HG03460 (cell line): ENCODE results near the gene FBXL4.
A peak's percentile ranks its signal among the peaks of the same experiment; 100 is the strongest.

Experiments
- ATAC-seq: cut with Tn5 transposase; IDR thresholded peaks from one replicate; pipeline ENCODE4 v1.9.1; 2021; ENCODE audit not compliant: unreplicated experiment

The FBXL4 gene

DNA sequence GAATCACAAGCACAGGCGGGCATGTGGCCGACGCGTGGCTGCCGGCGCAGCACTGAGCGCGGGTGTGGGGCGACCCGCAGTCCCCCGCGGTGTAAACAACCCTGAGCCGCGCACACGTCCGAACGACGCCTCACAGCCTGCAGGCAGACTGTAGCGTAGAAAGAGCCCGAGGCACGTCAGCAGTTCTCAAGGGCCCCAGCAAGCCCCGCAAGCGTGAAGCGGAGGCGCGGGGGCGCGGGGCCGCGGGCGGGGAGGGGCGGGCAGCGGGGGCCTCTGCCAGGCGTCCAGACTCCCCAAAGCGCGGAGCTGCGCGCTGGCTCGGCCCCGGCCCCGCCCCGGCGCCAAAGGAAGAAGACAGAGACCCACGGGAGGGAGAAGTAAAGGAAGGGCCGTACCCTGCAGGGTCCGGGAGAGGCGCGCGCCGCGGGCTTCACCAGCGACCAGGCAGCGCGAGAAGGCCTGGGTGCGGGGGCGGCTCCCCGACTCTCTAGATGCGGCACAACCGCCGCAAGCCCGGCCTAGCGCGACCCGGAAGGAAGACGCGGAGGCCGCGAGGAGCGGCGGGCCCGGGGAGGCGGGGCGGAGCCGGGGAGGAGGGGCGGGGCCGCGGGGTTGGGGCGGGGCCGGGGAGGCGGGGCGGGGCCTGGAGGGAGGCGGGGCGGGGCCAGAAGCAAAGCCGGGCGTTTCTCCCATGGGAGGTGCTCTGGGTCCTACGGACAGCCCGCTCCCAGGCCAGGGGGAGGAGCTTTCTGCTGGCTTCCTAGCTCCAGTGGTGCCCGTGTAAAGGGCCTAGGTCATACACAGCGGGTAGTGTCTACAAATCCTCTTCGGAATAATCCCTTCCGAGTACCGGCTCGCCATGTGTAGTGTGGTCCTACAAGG, at the start of gene FBXL4:
Gene FBXL4 (minus strand): TSS at position 536 of the 882 bp plus-strand sequence. CDS start 20,958 bp downstream, outside the sequence.
- peak; percentile 73 for ATAC-seq

DNA sequence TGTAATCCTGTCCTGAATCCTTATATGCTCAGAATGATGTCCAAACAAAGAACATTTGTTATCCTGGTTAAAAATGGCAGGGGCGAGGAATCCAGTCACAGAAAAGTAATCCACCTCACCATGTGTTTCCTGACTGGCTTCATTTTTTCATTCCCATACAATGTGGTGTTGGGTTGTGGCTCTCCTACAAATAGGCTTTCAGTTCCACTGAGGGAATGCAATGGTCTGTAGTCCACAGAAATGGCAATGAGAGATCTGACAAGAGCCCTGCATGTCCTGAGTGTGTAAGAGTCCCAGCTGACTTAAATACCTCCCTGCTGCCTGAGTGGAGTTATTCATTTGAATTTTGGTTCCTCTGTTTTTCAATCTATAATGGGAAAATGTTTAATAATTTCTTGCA, 47.4 kb upstream of the FBXL4 start:
- ATAC-seq = no peak

DNA sequence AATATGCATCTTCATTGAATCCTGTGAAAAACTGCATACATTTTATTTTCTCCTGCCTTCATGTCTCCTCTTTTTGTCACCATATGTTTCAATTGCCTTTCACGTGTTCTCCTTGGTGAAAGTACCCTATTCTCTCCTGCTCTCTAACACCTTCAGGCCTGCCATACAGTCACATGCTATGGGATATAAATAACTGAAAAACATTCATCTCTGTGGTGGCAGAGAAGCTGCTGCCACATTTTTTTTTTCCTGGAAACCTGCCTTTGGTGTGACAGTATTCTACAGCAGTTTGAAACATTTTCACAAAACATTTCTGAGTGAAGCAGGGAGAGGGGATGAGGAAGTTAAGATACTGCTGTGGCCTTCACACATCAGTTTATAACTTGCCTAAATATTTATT, 44.8 kb upstream of the FBXL4 start:
- ATAC-seq = no peak

- ATAC-seq = no peak
Measured at GRCh38 chr6:98986071-98986615, 38.4 kb upstream of the FBXL4 start.

DNA sequence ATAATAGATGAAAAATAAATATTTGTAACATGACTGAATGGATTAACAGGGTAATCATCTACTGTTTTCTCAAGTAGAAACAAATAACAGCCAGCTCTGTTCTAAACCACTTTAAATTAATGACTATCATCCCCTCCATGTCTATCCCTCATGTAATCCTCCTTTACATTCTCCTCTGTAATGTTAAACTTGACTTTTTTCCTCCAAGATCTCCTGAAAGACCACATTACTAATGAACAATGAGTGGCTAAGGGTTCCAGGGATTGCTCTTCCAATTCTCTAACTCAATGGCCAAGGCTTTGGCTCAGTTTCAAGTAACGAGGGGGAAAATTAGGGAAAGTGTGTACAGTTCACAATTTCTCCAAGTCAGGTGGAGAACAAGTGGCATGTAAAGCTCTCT, 37.6 kb upstream of the FBXL4 start:
- no peak for ATAC-seq

- ATAC-seq = no peak
Measured at GRCh38 chr6:98984121-98984520, 36.4 kb upstream of the FBXL4 start.

GRCh38 chr6:98981473-98981872, 33.7 kb upstream of the FBXL4 start:
- ATAC-seq = no peak

GRCh38 chr6:98980819-98981218, 33.1 kb upstream of the FBXL4 start:
- ATAC-seq = no peak

- no peak for ATAC-seq
Measured at GRCh38 chr6:98977671-98978292, 30.0 kb upstream of the FBXL4 start.

DNA sequence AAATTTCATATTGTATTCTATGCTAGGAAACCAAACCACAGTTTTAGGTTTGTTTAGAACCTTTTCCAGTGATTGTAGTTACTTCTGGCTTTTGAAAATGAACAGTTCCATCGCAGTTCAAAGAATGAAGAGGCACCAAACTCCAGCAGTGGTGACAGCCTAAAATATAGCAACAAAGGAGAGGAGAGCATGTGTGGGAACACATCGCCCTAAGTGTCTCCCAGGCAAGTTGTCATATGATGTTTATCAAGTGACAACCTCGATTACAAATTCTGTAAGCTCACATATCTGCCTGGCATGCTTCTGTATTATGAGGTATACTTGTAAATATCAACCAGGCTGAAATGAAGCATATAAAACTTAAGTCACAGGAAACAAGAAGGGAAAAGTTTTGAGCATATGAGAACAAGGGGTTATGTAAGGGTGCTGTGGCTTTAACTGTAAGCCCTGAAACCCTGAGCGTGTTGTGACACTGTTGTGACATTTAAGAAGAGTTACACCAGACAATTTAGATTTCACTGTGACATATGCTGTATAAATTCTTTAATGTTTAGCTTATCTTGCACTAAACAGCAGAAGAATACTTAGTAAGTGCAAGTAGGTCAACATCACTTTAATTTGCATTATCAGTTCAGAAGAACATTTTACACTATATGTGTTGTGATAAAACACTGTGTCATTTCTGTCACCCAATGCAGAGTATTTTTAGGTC, 29.1 kb upstream of the FBXL4 start:
- no peak for ATAC-seq

GRCh38 chr6:98975421-98975820, 27.7 kb upstream of the FBXL4 start:
- no peak for ATAC-seq

DNA sequence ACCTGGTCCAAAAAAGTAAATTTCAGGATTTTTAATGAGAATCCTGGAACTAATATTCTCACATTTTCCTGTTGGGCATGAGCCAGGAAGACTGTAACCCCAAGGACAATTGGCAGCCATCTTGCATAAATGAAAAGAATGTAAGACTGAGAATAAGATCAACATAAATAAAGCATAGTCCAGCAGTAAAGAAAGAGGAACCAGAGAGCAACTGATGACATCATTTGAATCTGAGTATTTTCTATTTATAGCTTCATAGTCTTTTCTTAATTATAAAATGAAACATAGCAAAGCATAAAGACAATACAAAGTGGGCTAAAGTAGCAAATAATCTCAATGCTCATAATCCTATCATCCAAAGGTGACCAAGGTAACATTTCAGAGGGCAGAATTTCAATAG, 26.6 kb upstream of the FBXL4 start:
- no peak for ATAC-seq

- no peak for ATAC-seq
Measured at GRCh38 chr6:98973571-98973970, 25.8 kb upstream of the FBXL4 start.

GRCh38 chr6:98971303-98971702, 23.6 kb upstream of the FBXL4 start:
- ATAC-seq = no peak

DNA sequence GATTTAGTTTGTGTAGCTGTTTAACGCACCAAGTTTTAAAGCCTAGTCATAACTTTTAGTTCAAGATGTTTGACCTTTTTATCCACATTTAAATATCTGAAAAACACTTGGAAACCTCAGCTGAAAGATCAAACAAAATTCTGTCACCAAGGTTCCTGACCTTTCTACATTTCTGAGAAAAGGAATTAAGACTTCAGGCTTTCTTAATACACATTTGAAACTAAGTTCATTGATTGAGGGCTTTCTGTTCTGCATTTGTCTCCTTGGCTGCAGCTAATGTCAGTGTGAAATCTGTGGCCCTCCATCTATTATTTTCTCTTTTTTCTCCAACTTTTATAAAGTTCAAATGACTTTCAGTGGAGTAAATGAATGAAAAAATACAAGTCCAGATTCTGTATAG, 22.7 kb upstream of the FBXL4 start:
- no peak for ATAC-seq

DNA sequence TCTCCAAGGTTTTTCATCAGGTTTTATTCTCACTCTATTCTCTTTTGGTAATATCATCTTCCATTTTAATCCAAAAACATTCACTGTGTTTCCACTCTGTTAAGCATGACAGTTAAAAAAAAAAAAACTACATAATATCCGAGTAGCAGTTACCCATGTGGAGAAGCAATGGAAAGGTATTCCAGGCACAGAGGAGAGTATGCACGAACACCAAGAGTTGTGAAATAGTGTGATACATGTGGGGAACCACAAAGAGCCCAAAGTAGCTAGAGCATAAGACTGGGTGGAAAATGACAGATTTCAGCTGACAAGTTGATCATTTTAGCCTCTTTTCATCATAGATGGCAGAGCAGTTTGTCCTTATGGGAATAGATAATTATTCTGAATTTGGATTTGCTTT, 19.9 kb upstream of the FBXL4 start:
- no peak for ATAC-seq

GRCh38 chr6:98959631-98960030, 11.9 kb upstream of the FBXL4 start:
- no peak for ATAC-seq

DNA sequence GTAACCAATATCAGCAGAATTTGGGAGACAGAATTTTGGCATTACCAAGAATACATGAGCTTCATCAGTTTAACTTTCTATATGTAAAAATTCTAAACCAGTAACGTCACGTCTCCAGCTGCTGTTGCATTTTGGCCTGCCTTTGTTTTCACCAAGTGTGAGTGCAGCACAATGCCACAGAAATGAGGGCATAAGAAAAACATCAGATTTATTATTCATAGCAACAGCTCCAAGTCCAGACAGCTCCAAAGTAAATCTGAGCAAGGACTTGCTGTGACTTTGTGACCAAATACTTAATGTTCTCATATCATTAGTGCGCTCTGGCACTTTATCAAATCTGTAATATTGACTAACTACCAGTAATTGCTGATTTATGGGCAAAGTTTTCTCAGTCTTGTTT, 11.0 kb upstream of the FBXL4 start:
- ATAC-seq = no peak

DNA sequence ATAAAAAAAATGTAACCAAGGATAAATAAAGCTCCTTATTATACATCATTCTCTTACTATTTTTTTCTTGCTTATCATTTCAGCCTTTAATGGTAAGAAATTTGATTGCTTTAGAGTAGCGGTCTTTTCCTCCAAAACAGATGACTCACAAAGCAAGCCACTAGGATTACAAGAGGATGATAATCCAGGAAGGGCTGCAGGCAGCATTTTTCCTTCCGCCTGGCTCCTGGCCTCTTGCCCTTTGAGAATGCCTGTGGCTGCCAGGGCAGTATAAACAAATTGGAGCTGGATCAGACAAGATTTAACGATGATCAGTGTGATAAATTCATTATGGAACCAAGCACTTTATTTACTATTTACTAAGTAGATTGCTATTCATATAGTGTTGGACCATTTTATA, 9.7 kb upstream of the FBXL4 start:
- no peak for ATAC-seq

- ATAC-seq = no peak
Measured at GRCh38 chr6:98949589-98949988, 1.8 kb upstream of the FBXL4 start.

DNA sequence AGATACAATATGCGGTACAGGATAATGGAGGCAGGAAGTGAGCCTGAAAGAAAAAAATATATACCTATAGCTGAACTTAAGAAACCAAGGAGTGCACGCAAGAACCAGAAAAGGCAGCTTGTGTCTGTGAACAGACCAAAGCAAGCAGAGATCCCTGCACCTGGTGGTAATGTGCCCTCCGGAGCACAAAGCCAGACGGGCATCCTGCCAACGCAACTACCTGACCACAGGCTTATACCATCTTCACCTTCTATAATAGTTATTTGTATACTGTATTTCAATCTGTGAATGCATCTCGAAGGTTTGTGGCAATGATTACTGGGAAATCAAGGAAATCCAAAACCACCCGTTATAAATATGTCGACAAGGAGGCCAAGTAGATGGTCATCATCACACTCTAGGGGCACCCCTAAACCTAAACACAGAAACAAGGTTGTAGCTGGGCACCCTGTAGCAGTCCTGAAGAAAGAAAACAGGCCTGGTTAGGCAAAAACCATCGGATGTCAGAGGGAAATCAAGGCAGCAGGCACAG, 801 bp downstream of the FBXL4 start:
- peak; percentile 34 for ATAC-seq
